Measurements from ENCODE around the gene PTPRC. TPM values are rescaled to one million over a fixed set of nuclear protein-coding genes. Genes with fewer than 3 reads are reported as not detected.

PTPRC gene
- total and polyA plus RNA-seq, 9 donors, result 1.9 to 17.5 (median 6.9) TPM

DNA sequence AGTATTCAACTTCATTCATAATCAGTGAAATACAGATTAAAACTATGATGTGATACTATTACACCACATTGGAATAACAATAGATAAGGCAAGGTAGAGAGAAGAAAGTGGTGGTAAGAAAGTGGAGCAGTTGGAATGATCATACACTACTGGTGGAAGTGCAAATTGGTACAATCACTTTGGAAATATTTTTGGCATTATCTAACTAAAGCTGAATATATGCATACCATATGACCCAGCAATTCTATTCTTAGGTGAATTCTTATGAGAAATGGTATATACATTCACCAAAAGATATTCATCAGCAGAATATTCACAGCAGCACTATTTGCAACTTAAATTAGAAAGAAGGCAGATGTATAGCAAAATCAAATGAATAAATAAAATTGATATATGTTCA lies 21.4 kb upstream of the PTPRC start:
- Histone ChIP-seq H3K4me1 (ENCODE audit: insufficient read depth) (no peaks in the 10 kb centered on the region), H3K36me3 (no peaks in the 10 kb centered on the region), H3K27me3 (no peaks in the 10 kb centered on the region), H3K27ac (no peak overlapping the region), H3K4me3 (no peak overlapping the region), H3K9me3 (no peaks in the 10 kb centered on the region)
- DNase-seq, result no peak
- intact Hi-C loops (cut with DNase I), result no loop called here
- TF ChIP-seq, protein P1, sequence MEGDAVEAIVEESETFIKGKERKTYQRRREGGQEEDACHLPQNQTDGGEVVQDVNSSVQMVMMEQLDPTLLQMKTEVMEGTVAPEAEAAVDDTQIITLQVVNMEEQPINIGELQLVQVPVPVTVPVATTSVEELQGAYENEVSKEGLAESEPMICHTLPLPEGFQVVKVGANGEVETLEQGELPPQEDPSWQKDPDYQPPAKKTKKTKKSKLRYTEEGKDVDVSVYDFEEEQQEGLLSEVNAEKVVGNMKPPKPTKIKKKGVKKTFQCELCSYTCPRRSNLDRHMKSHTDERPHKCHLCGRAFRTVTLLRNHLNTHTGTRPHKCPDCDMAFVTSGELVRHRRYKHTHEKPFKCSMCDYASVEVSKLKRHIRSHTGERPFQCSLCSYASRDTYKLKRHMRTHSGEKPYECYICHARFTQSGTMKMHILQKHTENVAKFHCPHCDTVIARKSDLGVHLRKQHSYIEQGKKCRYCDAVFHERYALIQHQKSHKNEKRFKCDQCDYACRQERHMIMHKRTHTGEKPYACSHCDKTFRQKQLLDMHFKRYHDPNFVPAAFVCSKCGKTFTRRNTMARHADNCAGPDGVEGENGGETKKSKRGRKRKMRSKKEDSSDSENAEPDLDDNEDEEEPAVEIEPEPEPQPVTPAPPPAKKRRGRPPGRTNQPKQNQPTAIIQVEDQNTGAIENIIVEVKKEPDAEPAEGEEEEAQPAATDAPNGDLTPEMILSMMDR (IDR thresholded peaks at IDR 0.05), result no peak

DNA sequence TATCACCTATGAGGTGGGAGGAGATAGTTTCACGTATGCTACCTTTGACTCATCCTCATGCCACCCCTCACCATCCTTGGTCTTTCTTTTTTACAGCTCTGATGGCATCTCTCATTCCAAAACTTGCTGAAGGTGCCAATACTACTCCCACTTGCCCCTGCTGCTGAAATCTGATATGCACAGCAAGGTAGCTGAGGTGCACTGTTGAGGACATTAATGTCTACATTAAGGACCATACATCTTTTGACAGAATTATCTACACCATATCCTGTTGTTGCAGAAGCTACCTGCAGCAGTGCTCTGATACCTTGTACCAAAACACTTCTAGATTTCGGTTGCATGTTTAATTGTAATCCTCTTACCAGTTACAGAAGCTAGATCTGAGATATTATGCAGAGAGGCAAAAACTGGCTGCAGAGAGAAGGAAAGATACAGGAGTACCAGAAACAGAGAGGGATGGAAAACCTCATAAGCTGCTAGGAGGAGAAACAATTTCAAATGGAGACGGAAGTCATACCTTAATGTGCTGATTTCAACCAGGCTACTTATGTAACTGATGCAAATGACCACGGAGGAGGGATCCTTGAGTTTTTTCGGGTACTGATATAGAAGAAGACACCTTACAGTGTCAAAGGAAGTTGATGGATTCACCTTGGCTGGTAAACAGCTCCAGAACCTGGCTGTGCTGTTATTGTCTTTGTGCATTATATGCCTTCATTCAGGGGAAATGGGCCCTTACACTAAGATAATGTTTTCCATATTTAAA lies 19.3 kb upstream of the PTPRC start:
- Histone ChIP-seq H3K4me3 (no peak overlapping the region), H3K27me3 (no peaks in the 10 kb centered on the region), H3K36me3 (no peaks in the 10 kb centered on the region), H3K27ac (no peak overlapping the region), H3K4me1 (ENCODE audit: insufficient read depth) (no peaks in the 10 kb centered on the region), H3K9me3 (no peaks in the 10 kb centered on the region)
- 83 to 94% (median 92%) methylated on average over 5 of the region's 5 CpGs for WGBS, 3 donors
- intact Hi-C loops (cut with DNase I), result no loop called here
- TF ChIP-seq, protein P1 (IDR thresholded peaks at IDR 0.05), result no peak
- no peak for TF ChIP-seq POLR2A (IDR thresholded peaks at IDR 0.05)
- no peak for DNase-seq

DNA sequence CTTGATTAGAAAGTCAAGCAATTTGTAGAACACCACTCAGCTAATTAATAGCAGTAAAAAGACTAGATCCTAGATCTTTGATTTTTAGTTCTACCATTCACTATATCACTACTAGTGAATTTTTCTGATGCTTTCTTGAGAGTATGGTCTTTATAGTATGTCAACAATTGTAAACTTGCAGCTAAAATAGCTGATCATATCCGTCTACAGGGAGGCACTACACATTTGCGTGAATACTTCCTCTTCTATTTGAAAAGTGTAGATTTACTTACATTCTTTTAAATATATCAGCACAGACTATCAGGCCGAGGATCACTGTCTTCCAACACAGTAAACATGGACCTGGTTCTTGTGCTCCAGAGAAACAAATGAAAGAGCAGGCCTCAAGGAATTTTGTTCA lies 18.6 kb upstream of the PTPRC start:
- Histone ChIP-seq H3K4me3 (no peak overlapping the region), H3K27me3 (no peaks in the 10 kb centered on the region), H3K27ac (no peak overlapping the region), H3K4me1 (ENCODE audit: insufficient read depth) (no peaks in the 10 kb centered on the region), H3K36me3 (no peaks in the 10 kb centered on the region), H3K9me3 (no peaks in the 10 kb centered on the region)
- WGBS, 3 donors, result 67 to 92% (median 84%) methylated on average over 3 of the region's 3 CpGs
- no peak for TF ChIP-seq EP300 (IDR thresholded peaks at IDR 0.05)
- TF ChIP-seq, protein P1 (IDR thresholded peaks at IDR 0.05), result no peak
- no peak for TF ChIP-seq POLR2A (IDR thresholded peaks at IDR 0.05)
- intact Hi-C loops (cut with DNase I), result no loop called here
- no peak for DNase-seq

DNA sequence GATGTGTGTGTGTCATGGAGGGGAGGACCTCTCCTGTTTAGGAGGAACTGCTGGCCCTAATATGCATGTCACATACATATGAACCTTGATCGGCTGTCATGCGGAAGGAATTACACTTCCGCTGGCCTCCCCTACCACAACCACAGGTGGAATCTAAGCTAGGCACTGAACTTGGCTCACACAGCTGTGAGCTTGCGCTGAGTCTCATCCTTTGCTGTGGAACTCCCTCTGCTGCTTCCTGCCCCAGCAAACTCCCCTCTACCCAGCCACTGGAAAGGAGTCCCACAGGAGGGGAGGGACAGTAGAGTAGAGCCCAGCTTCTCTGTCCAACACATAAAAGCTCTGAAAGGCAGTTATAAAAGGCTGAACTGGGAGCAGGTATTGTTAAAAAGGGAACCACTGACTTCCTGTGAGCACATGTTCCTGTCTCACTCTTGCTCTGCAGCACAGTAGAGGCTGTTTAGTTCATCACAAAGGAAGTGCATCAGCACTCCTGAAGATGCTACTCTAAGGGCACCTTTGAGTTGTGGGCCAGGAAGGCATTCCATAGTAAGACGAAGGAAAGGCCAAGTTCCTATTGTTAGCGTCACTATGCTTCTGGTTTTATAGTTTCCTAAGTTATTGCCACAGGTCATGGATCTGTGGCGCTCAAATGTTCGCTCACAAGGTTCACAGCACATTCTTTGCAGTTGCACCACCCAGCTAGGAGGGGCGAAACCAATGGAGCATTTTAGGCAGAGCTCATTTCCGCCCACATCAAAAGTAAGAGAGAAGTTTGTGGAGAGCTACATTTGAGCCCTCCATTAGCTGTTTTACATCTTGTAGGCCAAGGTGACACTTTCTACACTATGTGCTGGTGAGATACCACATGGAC lies 17.7 kb upstream of the PTPRC start:
- DNase-seq, result no peak
- Histone ChIP-seq H3K4me1 (ENCODE audit: insufficient read depth) (no peaks in the 10 kb centered on the region), H3K36me3 (no peaks in the 10 kb centered on the region), H3K4me3 (no peak overlapping the region), H3K27me3 (no peaks in the 10 kb centered on the region), H3K9me3 (no peaks in the 10 kb centered on the region), H3K27ac (no peak overlapping the region)
- TF ChIP-seq, protein P1 (IDR thresholded peaks at IDR 0.05), result no peak
- TF ChIP-seq EP300 (IDR thresholded peaks at IDR 0.05) (no peak), POLR2A (IDR thresholded peaks at IDR 0.05) (no peak)
- 91 to 93% (median 91%) methylated on average over 10 of the region's 10 CpGs for WGBS, 3 donors
- intact Hi-C loops (cut with DNase I), result no loop called here

Measured in ovary (tissue), 9 donors.